Left ventricle myocardium superior (tissue), 1 donor: ENCODE measurements around the gene GCNT1. TPM values are rescaled to one million over a fixed set of nuclear protein-coding genes. Genes with fewer than 3 reads are reported as not detected.
A peak's percentile ranks its signal among the peaks of the same experiment; 100 is the strongest.

Experiments
- ATAC-seq: fragments of 200-7000 bp; cut with Tn5 transposase; one replicate; pipeline ENCODE4 v1.9.1; 2020; ENCODE audit warnings: mild to moderate bottlenecking, moderate library complexity
- DNase-seq: peaks from one replicate; pipeline ENCODE4 v3.0.0-alpha.2; 2020
- intact Hi-C: fragments of 100-400 bp; cut with micrococcal nuclease; formaldehyde crosslinking; loops from one replicate; pipeline ENCODE4 v1.11.0; 2022
- total RNA-seq: library from RNA; stranded (reverse); fragmentation: NEBNext Ultra II Directional; extraction: Animal tissue kit (Norgen Biotek cat#: 25700); gene quantifications from one replicate; pipeline ENCODE4 v1.2.1, GENCODE V29; 2021
- donor health status: DM: no; HTN: yes; CAD: no; lungs with severe emphysema.

The GCNT1 gene
- total RNA-seq, 1 donor from 2014 or later, result 3.5 TPM

GRCh38 chr9:76438841-76439588, 20.0 kb upstream of the GCNT1 start:
- ATAC-seq (no peak), DNase-seq (no peak)
- intact Hi-C loops, result no loop called here

GRCh38 chr9:76441551-76442322, 17.2 kb upstream of the GCNT1 start:
- no peak for ATAC-seq
- DNase-seq, result no peak
- intact Hi-C loops, result no loop called here

DNA sequence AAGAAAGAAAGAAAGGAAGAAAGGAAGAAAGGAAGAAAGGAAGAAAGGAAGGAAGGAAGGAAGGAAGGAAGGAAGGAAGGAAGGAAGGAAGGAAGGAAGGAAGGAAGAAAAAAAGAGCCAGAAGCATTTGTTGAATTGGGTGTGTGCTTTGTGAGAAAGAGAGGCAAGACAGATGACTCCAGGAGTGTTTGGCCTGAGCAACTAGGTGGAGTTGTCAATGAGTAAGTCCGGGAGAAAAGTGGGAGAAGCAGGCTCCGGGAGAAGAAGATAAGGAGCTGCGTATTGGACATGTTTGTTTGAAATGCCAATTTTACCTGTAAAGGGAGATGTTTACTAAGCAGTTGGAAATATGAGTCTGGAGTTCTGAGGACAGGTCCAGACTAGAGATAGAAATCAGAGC, 15.1 kb upstream of the GCNT1 start:
- ATAC-seq, result no peak
- intact Hi-C loops, result no loop called here
- no peak for DNase-seq

GRCh38 chr9:76444322-76444929, 14.6 kb upstream of the GCNT1 start:
- intact Hi-C loops, result no loop called here
- no peak for ATAC-seq
- no peak for DNase-seq

DNA sequence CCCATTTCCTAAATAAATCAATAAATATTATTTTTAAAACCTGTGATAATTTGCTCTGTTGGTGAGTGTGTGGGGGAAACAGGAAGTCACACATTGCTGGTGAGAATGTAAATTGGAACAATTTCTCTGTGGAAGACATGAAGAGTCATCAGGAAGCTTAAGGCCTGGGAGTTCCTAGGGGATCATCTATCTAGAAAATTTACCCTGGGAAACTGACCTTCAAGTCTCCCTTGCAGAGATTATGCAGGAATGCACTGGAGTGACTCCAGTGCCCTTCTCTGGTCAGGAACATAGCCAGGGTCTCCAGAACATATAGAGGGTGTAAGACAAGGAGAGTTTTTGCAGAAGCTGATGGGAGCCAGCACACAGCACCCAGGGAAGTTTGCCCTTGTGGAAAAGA, 13.0 kb upstream of the GCNT1 start:
- intact Hi-C loops, result loop anchor here (5.0 kb wide), 1 partner anchor 211 kb away; no protein-coding TSS in a partner anchor
- DNase-seq (no peak), ATAC-seq (no peak)

DNA sequence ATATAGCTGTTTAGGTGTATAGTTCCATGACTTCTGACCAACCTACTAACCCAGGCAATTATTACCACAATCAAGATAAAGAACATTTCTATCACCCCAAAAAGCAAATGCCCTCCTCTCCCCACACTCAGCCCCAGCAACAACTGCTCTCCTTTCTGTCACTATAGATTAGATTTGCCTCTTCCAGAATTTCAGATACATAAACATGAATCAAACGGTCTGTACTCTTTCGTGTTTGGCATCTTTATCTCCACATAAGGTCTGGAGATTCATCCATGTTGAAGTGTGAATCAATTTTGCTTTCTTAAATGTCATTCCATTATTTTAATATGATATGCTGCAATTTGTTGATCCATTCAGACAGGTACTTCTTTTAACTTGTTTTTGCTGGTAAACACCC, 10.5 kb upstream of the GCNT1 start:
- ATAC-seq (no peak), DNase-seq (no peak)
- intact Hi-C loops, result loop anchor here (5.0 kb wide), 1 partner anchor 209 kb away; no protein-coding TSS in a partner anchor

GRCh38 chr9:76451234-76451633, 7.7 kb upstream of the GCNT1 start:
- ATAC-seq, result no peak
- intact Hi-C loops, result loop anchor here (5.0 kb wide), 1 partner anchor 251 kb away; no protein-coding TSS in a partner anchor

GRCh38 chr9:76452839-76453238, 6.1 kb upstream of the GCNT1 start:
- no peak for DNase-seq

More at GRCh38 chr9:76451234-76451633, 7.7 kb upstream of the GCNT1 start:
- DNase-seq, result no peak

DNA sequence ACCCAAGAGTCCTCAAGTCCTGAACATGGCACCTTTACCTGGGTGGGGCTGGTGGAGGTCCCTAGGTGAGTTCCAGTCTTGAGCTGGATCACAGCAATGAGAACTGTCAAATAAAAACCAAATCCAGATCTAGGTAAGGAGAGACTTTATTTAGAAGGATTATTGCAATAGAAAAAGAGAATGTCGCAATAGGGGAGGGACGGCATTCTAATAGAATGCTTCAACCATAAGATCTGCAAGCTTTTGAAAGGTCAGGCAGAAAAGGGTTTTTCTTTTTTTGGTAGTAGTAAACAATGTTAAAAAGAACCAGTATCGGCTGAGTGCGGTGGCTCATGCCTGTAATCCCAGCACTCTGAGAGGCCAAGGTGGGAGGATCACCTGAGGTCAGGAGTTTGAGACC, 5.2 kb upstream of the GCNT1 start:
- DNase-seq (no peak), ATAC-seq (no peak)
- intact Hi-C loops, result loop anchor here (5.0 kb wide), 1 partner anchor 249 kb away; no protein-coding TSS in a partner anchor

More at GRCh38 chr9:76452839-76453238, 6.1 kb upstream of the GCNT1 start:
- intact Hi-C loops, result loop anchor here (5.0 kb wide), 1 partner anchor 249 kb away; no protein-coding TSS in a partner anchor
- no peak for ATAC-seq

DNA sequence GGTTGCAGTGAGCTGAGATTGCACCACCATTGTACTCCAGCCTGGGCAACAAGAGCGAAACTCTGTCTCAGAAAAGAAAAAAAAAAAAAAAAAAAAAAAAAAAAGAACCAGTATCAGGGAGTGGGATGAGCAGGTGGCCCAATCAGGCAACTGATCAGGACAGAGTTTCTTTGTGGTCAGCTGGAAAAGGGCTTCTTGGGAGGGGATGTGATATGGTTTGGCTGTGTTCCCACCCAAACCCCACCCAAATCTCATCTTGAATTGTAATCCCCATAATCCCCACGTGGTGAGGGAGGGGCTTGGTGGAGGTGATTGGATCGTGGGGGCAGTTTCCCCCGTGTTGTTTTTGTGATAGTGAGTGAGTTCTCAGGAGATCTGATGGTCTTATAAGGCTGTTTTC, 4.7 kb upstream of the GCNT1 start:
- intact Hi-C loops, result loop anchor here (5.0 kb wide), 1 partner anchor 248 kb away; no protein-coding TSS in a partner anchor
- ATAC-seq (no peak), DNase-seq (no peak)

- DNase-seq, result no peak
- no peak for ATAC-seq
- intact Hi-C loops, result no loop called here
Measured at GRCh38 chr9:76456202-76456926, 2.6 kb upstream of the GCNT1 start.

GRCh38 chr9:76459694-76460635, 983 bp downstream of the GCNT1 start:
- intact Hi-C loops, result no loop called here
- DNase-seq (peak; percentile 39), ATAC-seq (peak; percentile 68)

GRCh38 chr9:76462126-76462525, 3.1 kb downstream of the GCNT1 start:
- ATAC-seq, result no peak
- intact Hi-C loops, result no loop called here
- no peak for DNase-seq

- intact Hi-C loops, result no loop called here
- DNase-seq (no peak), ATAC-seq (no peak)
Measured at GRCh38 chr9:76463211-76463610, 4.2 kb downstream of the GCNT1 start.

GRCh38 chr9:76464706-76465105, 5.7 kb downstream of the GCNT1 start:
- DNase-seq (no peak), ATAC-seq (no peak)
- intact Hi-C loops, result no loop called here

DNA sequence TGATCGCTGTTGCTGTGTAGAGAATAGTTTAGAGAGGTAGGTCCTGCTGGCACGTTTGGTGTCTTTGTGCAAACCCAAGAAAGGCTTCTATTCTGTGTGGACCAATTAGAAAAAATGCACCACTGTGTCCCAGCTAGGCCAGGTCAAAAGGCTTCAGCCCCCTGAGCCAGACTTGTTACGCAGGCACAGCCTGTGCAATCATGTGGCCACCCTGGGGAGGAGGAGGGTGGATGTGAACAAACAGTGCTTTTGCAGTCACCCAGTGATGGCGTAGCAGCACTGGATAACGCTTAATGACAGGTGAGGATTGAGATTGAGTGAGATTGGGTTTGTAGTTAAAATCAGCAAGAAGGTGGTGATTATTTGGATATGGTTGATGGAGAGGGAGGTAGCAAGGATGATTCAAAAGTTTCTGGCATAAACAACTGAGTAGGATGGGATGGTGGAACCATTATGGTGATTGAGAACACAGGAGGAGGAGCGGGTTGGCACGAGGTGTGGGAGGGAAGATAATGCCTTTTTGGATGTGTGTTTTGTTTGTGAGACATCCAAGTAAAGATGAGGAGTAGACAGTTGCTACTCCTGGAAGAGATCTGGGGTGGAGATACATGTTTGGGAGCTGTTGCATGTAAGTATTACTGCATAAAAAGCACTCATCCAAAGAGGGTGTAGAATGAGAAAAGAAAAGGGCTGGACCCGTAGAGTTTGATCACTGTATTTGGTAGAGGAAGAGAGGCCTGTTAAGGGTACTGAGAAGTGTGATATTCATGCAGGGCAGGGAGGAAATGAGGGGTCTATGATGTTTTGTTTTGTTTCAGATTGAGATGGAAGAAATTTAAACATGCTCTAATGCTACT, 6.7 kb downstream of the GCNT1 start:
- ATAC-seq, result no peak
- no peak for DNase-seq
- intact Hi-C loops, result no loop called here

- intact Hi-C loops, result no loop called here
Measured at GRCh38 chr9:76466299-76466605, 7.3 kb downstream of the GCNT1 start.

More at GRCh38 chr9:76466299-76466605, 7.3 kb downstream of the GCNT1 start:
- ATAC-seq (no peak), DNase-seq (no peak)
